LoVo (cell line): ENCODE results near the gene WDR43.

Experiments
- DNase-seq: peaks from one replicate; pipeline ENCODE4 v3.0.0-alpha.2; 2016; ENCODE audit warnings: low spot score

The WDR43 gene

GRCh38 chr2:28994074-28994473 lies 99.6 kb downstream of the WDR43 start:
- no peak for DNase-seq

GRCh38 chr2:28994679-28995078 lies 100.2 kb downstream of the WDR43 start:
- no peak for DNase-seq

GRCh38 chr2:28995765-28996750 lies 101.6 kb downstream of the WDR43 start:
- no peak for DNase-seq

GRCh38 chr2:28997237-28997846 lies 102.9 kb downstream of the WDR43 start:
- DNase-seq: no peak
